CD4-positive, alpha-beta T cell (primary cell): ENCODE data around the gene POLG2. TPM values are rescaled to one million over a fixed set of nuclear protein-coding genes. Genes with fewer than 3 reads are reported as not detected.

Source experiments
- ATAC-seq: fragments of 200-7000 bp; cut with Tn5 transposase; one replicate; pipeline ENCODE4 v1.10.0; 2022; ENCODE audit warnings: mild to moderate bottlenecking; ENCODE audit not compliant: poor library complexity
- CTCF ChIA-PET: fragments of 350-600 bp; sonication (Branson Sonifier 250); formaldehyde crosslinking; loops from one replicate; lab custom pipeline; 2021; ENCODE audit warnings: antibody characterized with exemption, inconsistent platforms; lab: Charles Lee
- POLR2A ChIA-PET: fragments of 350-600 bp; sonication (Branson Sonifier 250); formaldehyde crosslinking; loops from one replicate; lab custom pipeline; 2021; ENCODE audit warnings: antibody characterized with exemption, inconsistent platforms; lab: Charles Lee
- DNase-seq, 14 experiments: peaks; one replicate each; pipeline ENCODE4 v3.0.0-alpha.2; 2013 to 2020; ENCODE audit warnings: mixed read lengths in 2 of 14
- H3K27ac ChIP-seq, 2 donors: one replicate each; pipeline versions ENCODE4 v1.5.1 to v1.7.0; 2013; ENCODE audit warnings: low read length in 2 of 2, low read depth in 1 of 2, mild to moderate bottlenecking in 1 of 2
- H3K27me3 ChIP-seq, 2 experiments: 1 replicate in 1 of 2; 2 replicates in 1 of 2; pipeline versions ENCODE4 v1.6.1 to v1.7.0; 2013; ENCODE audit warnings: low read length in 2 of 2, control low read depth in 1 of 2, mild to moderate bottlenecking in 1 of 2, moderate library complexity in 1 of 2; ENCODE audit not compliant: insufficient read depth in 2 of 2, control insufficient read depth in 1 of 2
- H3K36me3 ChIP-seq: one replicate; pipeline ENCODE4 v1.6.1; 2013; ENCODE audit warnings: low read length, control low read depth; ENCODE audit not compliant: insufficient read depth
- H3K4me1 ChIP-seq: one replicate; pipeline ENCODE4 v1.6.1; 2013; ENCODE audit warnings: low read length, control low read depth; ENCODE audit not compliant: insufficient read depth
- H3K4me3 ChIP-seq: one replicate; pipeline ENCODE4 v1.5.1; 2013; ENCODE audit warnings: mild to moderate bottlenecking, low read length, moderate library complexity
- H3K9me3 ChIP-seq, 2 experiments: 1 replicate in 1 of 2; 2 replicates in 1 of 2; pipeline versions ENCODE4 v1.6.1 to v1.7.0; 2013; ENCODE audit warnings: low read length in 2 of 2, mild to moderate bottlenecking in 2 of 2, control low read depth in 1 of 2, moderate library complexity in 1 of 2; ENCODE audit not compliant: control insufficient read depth in 1 of 2, insufficient read depth in 1 of 2
- H3K27ac Mint-ChIP-seq: one replicate; pipeline ENCODE4 v1.8.0; 2020; ENCODE audit warnings: mixed read lengths
- H3K27me3 Mint-ChIP-seq: one replicate; pipeline ENCODE4 v1.8.0; 2021; ENCODE audit warnings: mixed read lengths
- H3K36me3 Mint-ChIP-seq: one replicate; pipeline ENCODE4 v1.8.0; 2021; ENCODE audit warnings: low read depth, mixed read lengths
- H3K4me1 Mint-ChIP-seq: one replicate; pipeline ENCODE4 v1.8.0; 2021; ENCODE audit warnings: low read depth, mixed read lengths
- H3K4me3 Mint-ChIP-seq: one replicate; pipeline ENCODE4 v1.8.0; 2020; ENCODE audit warnings: mild to moderate bottlenecking, mixed read lengths
- H3K9me3 Mint-ChIP-seq: one replicate; pipeline ENCODE4 v1.8.0; 2020; ENCODE audit warnings: mixed read lengths
- CTCF ChIP-seq: fragments of 200-600 bp; IDR thresholded peaks from one replicate; pipeline ENCODE4 v1.8.0; 2022; ENCODE audit warnings: antibody characterized with exemption, mild to moderate bottlenecking
- intact Hi-C, 2 experiments: fragments of 100-400 bp; cut with DNase I in 1 of 2; cut with micrococcal nuclease in 1 of 2; formaldehyde crosslinking; loops; one replicate each; pipeline versions ENCODE4 v1.15.1 to v1.9.0; 2023 to 2025; cut with DNase I, micrococcal nuclease
- total RNA-seq, 174 experiments: library from RNA in 2 of 174; stranded (reverse) in 2 of 174; gene quantifications; one replicate each; pipeline ENCODE4 v1.2.3 and lab custom pipeline; 2021 to 2026

The POLG2 gene
- total RNA-seq, 2 experiments from 2014 or later = 32.8 to 34.1 TPM

GRCh38 chr17:64529221-64529620 is 32.4 kb upstream of the POLG2 start:
- no peak for TF ChIP-seq CTCF
- Mint-ChIP-seq H3K4me1 (no peaks in the 10 kb centered on the region), H3K4me3 (no peak overlapping the region), H3K27me3 (no peaks in the 10 kb centered on the region), H3K9me3 (no peaks in the 10 kb centered on the region), H3K36me3 (peaks cover 89% of the 10 kb centered on the region), H3K27ac (no peak overlapping the region)
- Histone ChIP-seq H3K9me3 (no peaks in the 10 kb centered on the region), H3K27ac (no peak overlapping the region), H3K4me1 (no peaks in the 10 kb centered on the region), H3K36me3 (peaks cover 99% of the 10 kb centered on the region), H3K4me3 (no peak overlapping the region), H3K27me3 (no peaks in the 10 kb centered on the region)
- no peak for DNase-seq
- ATAC-seq = no peak
- CTCF ChIA-PET = interaction anchor here (2.0 kb wide), 1 partner anchor 119 kb away, joined by 4 read pairs; no protein-coding TSS in a partner anchor
- POLR2A ChIA-PET = no interaction called here
- intact Hi-C loops = loop anchor here in 1 of 2 experiments (5.0 kb wide), 1 partner anchor 33 kb away; no protein-coding TSS in a partner anchor

GRCh38 chr17:64527914-64528313 is 31.1 kb upstream of the POLG2 start:
- H3K4me1 Mint-ChIP-seq = no peaks in the 10 kb centered on the region
- ChIA-PET POLR2A (interaction anchor here (1.1 kb wide), 1 partner anchor 21 kb away, joined by 3 read pairs; the partner anchor contains the start of gene CEP95), CTCF (interaction anchor here (1.5 to 2.0 kb wide), 2 partner anchors 108 to 121 kb away, joined by 3 to 4 read pairs; no protein-coding TSS in a partner anchor)
- no peak overlapping the region for H3K27ac Mint-ChIP-seq
- H3K36me3 Mint-ChIP-seq = peaks cover 88% of the 10 kb centered on the region
- H3K27me3 Mint-ChIP-seq = no peaks in the 10 kb centered on the region
- no peaks in the 10 kb centered on the region for H3K9me3 Mint-ChIP-seq
- intact Hi-C loops = loop anchor here in 1 of 2 experiments (5.0 kb wide), 1 partner anchor 34 kb away; no protein-coding TSS in a partner anchor
- H3K9me3 ChIP-seq = no peaks in the 10 kb centered on the region
- no peak overlapping the region for H3K4me3 ChIP-seq
- no peak overlapping the region for H3K4me3 Mint-ChIP-seq
- no peak for TF ChIP-seq CTCF
- no peaks in the 10 kb centered on the region for H3K4me1 ChIP-seq
- ATAC-seq (no peak), DNase-seq (no peak)
- peaks cover 99% of the 10 kb centered on the region for H3K36me3 ChIP-seq
- H3K27ac ChIP-seq = no peak overlapping the region
- H3K27me3 ChIP-seq = no peaks in the 10 kb centered on the region

GRCh38 chr17:64520359-64520758 is 23.5 kb upstream of the POLG2 start:
- H3K27me3 ChIP-seq = no peaks in the 10 kb centered on the region
- Mint-ChIP-seq H3K27me3 (no peaks in the 10 kb centered on the region), H3K9me3 (no peaks in the 10 kb centered on the region), H3K36me3 (peaks cover 85% of the 10 kb centered on the region), H3K4me1 (peaks cover 14% of the 10 kb centered on the region), H3K27ac (no peak overlapping the region), H3K4me3 (no peak overlapping the region)
- DNase-seq (no peak), ATAC-seq (no peak)
- H3K4me3 ChIP-seq = no peak overlapping the region
- ChIA-PET POLR2A (interaction anchor here (2.6 kb wide), 1 partner anchor 14 kb away, joined by 19 read pairs; the partner anchor contains the start of genes CEP95 and DDX5), CTCF (interaction anchor here (0.6 to 1.3 kb wide), 4 partner anchors 29 to 132 kb away, joined by 3 to 7 read pairs (median 4); no protein-coding TSS in a partner anchor)
- no peaks in the 10 kb centered on the region for H3K4me1 ChIP-seq
- intact Hi-C loops = no loop called here
- H3K36me3 ChIP-seq = peaks cover 91% of the 10 kb centered on the region
- TF ChIP-seq CTCF = no peak
- H3K27ac ChIP-seq = no peak overlapping the region
- H3K9me3 ChIP-seq = no peaks in the 10 kb centered on the region
